Parathyroid adenoma (tissue), 2 donors: ENCODE measurements around the gene PRKN.
"Not testable (repeated sequence)": the region's sequence is repeated elsewhere in the genome, so short reads cannot be mapped to it uniquely, and the experiment has no call there.

Experiments used
- H2AFZ ChIP-seq: fragments of 300-600 bp; sonication (generic); one replicate; pipeline ENCODE4 v1.7.0; 2017; ENCODE audit warnings: antibody characterized with exemption, mild to moderate bottlenecking
- H3K27ac ChIP-seq: fragments of 300-600 bp; sonication (generic); one replicate; pipeline ENCODE4 v1.7.0; 2017
- H3K27me3 ChIP-seq: fragments of 300-600 bp; sonication (generic); one replicate; pipeline ENCODE4 v1.7.0; 2017; ENCODE audit warnings: low read length; ENCODE audit not compliant: control insufficient read depth, insufficient read depth
- H3K36me3 ChIP-seq: fragments of 300-600 bp; sonication (generic); one replicate; pipeline ENCODE4 v1.7.0; 2017; ENCODE audit warnings: low read length; ENCODE audit not compliant: control insufficient read depth, insufficient read depth
- H3K4me1 ChIP-seq: fragments of 300-600 bp; sonication (generic); one replicate; pipeline ENCODE4 v1.7.0; 2017; ENCODE audit warnings: control low read depth
- H3K4me2 ChIP-seq: fragments of 300-600 bp; sonication (generic); one replicate; pipeline ENCODE4 v1.7.0; 2017; ENCODE audit warnings: low read length
- H3K4me3 ChIP-seq: fragments of 300-600 bp; sonication (generic); one replicate; pipeline ENCODE4 v1.7.0; 2017; ENCODE audit warnings: low read depth, low read length
- H3K79me2 ChIP-seq: fragments of 300-600 bp; sonication (generic); one replicate; pipeline ENCODE4 v1.7.0; 2017; ENCODE audit warnings: control low read depth
- H3K9ac ChIP-seq: fragments of 300-600 bp; sonication (generic); one replicate; pipeline ENCODE4 v1.7.0; 2017; ENCODE audit warnings: mild to moderate bottlenecking
- H3K9me3 ChIP-seq: fragments of 300-600 bp; sonication (generic); one replicate; pipeline ENCODE4 v1.7.0; 2017; ENCODE audit warnings: low read length; ENCODE audit not compliant: control insufficient read depth
- TF ChIP-seq, protein P1 (sequence below): fragments of 300-600 bp; sonication (generic); IDR thresholded peaks from one replicate; pipeline ENCODE4 v1.7.0; 2017; ENCODE audit warnings: antibody characterized with exemption, mild to moderate bottlenecking
- donor health status: primary hyperparathyroidism.

The PRKN gene

DNA sequence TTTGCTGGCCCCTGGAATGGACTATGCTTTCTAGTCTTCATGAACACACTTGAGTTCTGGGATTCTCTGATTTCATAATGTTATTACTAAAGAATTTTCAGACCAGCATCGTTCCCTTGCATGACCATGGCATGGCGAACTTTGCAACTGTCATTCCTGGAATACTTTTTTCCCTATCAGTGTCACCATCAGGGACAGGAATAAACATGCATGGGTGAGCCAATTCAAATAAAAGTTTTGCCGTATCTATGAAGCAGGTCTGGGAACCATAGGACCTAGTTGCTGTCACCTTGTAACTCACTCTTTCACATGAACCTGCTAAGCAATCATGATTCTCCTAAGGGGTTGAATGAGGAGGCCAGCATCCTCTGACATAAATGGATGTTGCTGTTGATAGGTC, 1385.5 kb downstream of the PRKN start:
- H3K79me2 ChIP-seq, result no peaks in the 10 kb centered on the region
- H3K27ac ChIP-seq, result no peak overlapping the region
- no peaks in the 10 kb centered on the region for H3K4me1 ChIP-seq
- H3K4me3 ChIP-seq, result no peak overlapping the region
- no peaks in the 10 kb centered on the region for H3K9me3 ChIP-seq
- no peaks in the 10 kb centered on the region for H3K27me3 ChIP-seq
- TF ChIP-seq, protein P1, sequence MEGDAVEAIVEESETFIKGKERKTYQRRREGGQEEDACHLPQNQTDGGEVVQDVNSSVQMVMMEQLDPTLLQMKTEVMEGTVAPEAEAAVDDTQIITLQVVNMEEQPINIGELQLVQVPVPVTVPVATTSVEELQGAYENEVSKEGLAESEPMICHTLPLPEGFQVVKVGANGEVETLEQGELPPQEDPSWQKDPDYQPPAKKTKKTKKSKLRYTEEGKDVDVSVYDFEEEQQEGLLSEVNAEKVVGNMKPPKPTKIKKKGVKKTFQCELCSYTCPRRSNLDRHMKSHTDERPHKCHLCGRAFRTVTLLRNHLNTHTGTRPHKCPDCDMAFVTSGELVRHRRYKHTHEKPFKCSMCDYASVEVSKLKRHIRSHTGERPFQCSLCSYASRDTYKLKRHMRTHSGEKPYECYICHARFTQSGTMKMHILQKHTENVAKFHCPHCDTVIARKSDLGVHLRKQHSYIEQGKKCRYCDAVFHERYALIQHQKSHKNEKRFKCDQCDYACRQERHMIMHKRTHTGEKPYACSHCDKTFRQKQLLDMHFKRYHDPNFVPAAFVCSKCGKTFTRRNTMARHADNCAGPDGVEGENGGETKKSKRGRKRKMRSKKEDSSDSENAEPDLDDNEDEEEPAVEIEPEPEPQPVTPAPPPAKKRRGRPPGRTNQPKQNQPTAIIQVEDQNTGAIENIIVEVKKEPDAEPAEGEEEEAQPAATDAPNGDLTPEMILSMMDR, result no peak
- H3K4me2 ChIP-seq, result no peak overlapping the region
- H3K9ac ChIP-seq, result no peak overlapping the region
- H3K36me3 ChIP-seq, result no peaks in the 10 kb centered on the region
- H2AFZ ChIP-seq, result no peak overlapping the region

DNA sequence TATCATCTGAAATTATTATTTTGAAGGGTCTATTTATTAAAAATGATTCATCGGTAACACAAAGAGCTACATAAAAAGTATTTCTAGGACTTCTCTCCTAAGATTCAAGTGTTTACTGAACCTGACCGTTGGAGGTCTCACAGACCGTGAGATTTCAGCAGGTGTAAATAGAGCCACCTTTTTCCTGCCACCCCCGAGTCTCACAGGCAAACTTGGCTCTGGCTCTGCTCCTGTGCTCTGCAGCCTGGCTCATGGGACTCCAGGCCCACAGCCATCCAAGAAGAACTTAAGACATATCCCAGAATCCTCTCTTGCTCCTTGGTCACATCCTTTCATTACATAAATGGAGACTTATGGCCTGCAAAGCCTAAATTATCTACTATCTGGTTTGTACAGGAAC, 1385.9 kb downstream of the PRKN start:
- Histone ChIP-seq H3K9ac (no peak overlapping the region), H3K27me3 (no peaks in the 10 kb centered on the region), H3K4me2 (no peak overlapping the region), H3K27ac (no peak overlapping the region), H3K79me2 (no peaks in the 10 kb centered on the region), H2AFZ (no peak overlapping the region), H3K36me3 (no peaks in the 10 kb centered on the region), H3K4me3 (no peak overlapping the region), H3K9me3 (no peaks in the 10 kb centered on the region), H3K4me1 (no peaks in the 10 kb centered on the region)
- TF ChIP-seq, protein P1, result no peak

DNA sequence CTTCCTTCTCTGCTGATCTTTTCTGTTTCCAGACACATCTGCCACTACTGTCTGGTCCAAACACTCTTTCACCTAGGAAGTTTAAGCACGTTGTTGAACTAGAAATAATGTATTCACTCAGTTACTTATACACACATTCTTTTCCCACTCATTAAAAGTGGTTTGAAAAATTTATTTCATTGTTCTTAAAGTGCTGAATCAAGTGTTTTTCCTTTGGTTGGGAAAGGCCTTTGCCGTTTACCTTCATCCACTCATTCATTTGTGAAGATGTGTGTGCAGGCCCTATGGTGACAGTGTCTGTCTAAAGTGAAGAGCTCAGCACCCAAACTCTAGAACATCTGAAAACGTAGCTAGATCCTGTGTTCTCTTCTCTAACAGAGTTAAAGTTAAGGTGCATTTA, 1389.6 kb downstream of the PRKN start:
- Histone ChIP-seq H2AFZ (no peak overlapping the region), H3K27me3 (no peaks in the 10 kb centered on the region)
- TF ChIP-seq, protein P1, result no peak

DNA sequence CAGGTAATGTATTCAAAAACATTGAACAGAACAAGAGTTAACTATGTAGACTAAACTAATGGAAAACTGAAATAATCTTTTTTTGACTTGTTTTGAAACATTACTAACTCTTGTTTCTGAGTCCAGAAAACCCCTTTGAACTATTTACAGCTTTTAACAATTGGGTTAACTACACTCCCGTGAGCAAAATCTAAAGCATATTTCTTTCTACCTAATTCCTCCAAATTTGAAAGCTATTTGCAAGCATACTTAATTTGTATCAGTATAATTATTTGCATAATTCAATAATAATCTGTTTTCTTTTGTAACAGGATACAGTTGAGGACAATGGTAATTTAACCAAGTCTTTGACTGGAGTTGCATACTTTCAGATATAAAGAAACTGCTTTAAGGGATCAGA, 1391.1 kb downstream of the PRKN start:
- no peak overlapping the region for H3K27ac ChIP-seq
- no peaks in the 10 kb centered on the region for H3K79me2 ChIP-seq
- H3K4me3 ChIP-seq, result no peak overlapping the region
- H3K4me2 ChIP-seq, result no peak overlapping the region
- no peaks in the 10 kb centered on the region for H3K4me1 ChIP-seq
- TF ChIP-seq, protein P1, result no peak
- H3K9ac ChIP-seq, result no peak overlapping the region
- H2AFZ ChIP-seq, result no peak overlapping the region
- no peaks in the 10 kb centered on the region for H3K9me3 ChIP-seq
- H3K27me3 ChIP-seq, result no peaks in the 10 kb centered on the region
- no peaks in the 10 kb centered on the region for H3K36me3 ChIP-seq

More for the DNA sequence above, 1389.6 kb downstream of the PRKN start:
- no peak overlapping the region for H3K27ac ChIP-seq
- H3K4me2 ChIP-seq, result no peak overlapping the region
- H3K36me3 ChIP-seq, result no peaks in the 10 kb centered on the region
- no peak overlapping the region for H3K9ac ChIP-seq
- H3K4me3 ChIP-seq, result no peak overlapping the region
- no peaks in the 10 kb centered on the region for H3K9me3 ChIP-seq
- no peaks in the 10 kb centered on the region for H3K4me1 ChIP-seq
- no peaks in the 10 kb centered on the region for H3K79me2 ChIP-seq

DNA sequence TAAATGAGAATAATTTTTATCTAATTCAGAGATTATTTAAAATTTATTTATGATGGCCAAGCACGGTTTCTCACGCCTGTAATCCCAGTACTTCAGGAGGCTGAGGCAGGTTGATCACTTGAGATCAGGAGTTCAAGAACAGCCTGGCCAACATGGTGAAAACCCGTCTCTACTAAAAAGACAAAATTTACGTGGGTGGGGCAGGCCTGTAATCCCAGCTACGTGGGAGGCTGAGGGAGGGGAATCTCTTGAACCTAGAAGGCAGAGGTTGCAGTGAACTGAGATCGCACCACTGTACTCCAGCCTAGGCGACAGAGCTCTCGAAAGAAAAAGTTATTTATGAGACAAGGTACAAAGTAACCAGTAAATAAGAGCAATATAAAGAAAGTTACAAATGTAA, 1394.2 kb downstream of the PRKN start:
- H3K79me2 ChIP-seq, result no peaks in the 10 kb centered on the region
- no peaks in the 10 kb centered on the region for H3K4me1 ChIP-seq
- no peaks in the 10 kb centered on the region for H3K9me3 ChIP-seq
- no peak overlapping the region for H3K27ac ChIP-seq
- no peak overlapping the region for H3K9ac ChIP-seq
- TF ChIP-seq, protein P1, result no peak
- H3K36me3 ChIP-seq, result no peaks in the 10 kb centered on the region
- no peak overlapping the region for H3K4me3 ChIP-seq
- no peaks in the 10 kb centered on the region for H3K27me3 ChIP-seq
- H2AFZ ChIP-seq, result no peak overlapping the region
- H3K4me2 ChIP-seq, result no peak overlapping the region

DNA sequence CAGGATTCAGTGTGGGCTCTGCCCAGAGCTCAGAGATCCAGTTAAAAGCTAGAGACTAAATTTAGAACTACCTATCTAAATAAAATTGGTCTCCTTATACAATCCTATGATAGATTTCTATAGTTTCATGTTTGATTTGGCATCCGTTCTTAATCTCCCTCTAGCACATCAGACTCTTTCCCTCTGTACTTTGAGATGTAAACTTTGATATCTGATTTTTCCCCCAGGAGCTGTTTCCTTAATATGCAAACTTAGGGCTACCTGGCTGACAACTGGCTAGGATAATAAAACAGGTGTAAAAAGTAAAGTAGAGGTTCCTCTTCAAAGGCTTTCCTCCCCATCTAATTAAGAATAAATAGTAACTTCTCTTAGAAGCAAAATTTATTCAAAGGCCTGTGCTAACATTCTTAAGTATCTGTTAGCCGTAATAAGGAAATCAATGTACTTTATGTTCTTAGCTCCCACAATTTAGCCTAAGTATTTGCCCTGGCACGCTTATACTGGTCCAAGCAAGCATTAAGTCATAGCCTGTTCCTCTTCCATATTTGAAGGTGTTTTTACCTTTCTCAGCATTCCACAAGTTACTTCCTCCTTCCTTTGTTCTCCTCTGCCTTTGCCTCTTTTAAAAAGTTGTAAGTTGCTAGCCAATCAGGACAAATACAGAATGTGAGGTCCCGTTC, 1396.0 kb downstream of the PRKN start:
- H3K4me2 ChIP-seq, H3K79me2 ChIP-seq, H2AFZ ChIP-seq, H3K4me3 ChIP-seq, H3K4me1 ChIP-seq, H3K27ac ChIP-seq, H3K36me3 ChIP-seq, H3K9me3 ChIP-seq, H3K27me3 ChIP-seq, H3K9ac ChIP-seq: not testable (repeated sequence)
